ENCODE results near the gene ZNF48. TPM values are rescaled to one million over a fixed set of nuclear protein-coding genes. Genes with fewer than 3 reads are reported as not detected.

Gene ZNF48
- total RNA-seq, 1 experiment from 2014 or later, result 12.4 TPM

DNA sequence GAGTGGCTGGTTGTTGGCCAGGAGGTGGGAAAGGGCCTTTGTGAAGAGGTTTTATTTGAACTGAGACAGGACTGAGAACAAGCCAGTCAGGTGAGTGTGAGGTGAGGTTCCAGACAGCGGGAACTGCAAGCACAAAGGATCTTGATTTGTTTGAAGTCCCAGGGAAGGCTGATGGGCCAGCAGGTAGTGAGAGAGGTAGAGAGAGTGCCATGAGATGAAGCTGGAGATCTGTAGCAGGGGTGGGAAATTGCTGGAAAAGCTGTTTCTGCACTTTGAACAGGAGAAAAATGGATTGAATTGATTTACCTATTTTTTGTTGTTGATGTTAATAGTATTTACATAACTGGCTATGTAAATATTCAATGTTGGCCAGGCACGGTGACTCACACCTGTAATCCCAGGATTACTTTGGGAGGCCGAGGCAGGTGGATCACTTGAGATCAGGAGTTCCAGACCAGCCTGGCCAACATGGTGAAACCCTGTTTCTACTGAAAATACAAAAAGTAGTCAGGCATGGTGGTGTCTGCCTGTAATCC lies 42.4 kb downstream of the ZNF48 start:
- CTCF ChIA-PET, result interaction anchor here (0.6 to 0.7 kb wide), 2 partner anchors 9 to 191 kb away, joined by 3 read pairs; no protein-coding TSS in a partner anchor
- Mint-ChIP-seq H3K27ac (ENCODE audit: low read depth, unreplicated experiment) (no peak overlapping the region), H3K4me3 (ENCODE audit: unreplicated experiment) (no peak overlapping the region), H3K27me3 (ENCODE audit: insufficient read depth, unreplicated experiment) (no peaks in the 10 kb centered on the region), H3K4me1 (ENCODE audit: insufficient read depth, unreplicated experiment) (peaks cover 6% of the 10 kb centered on the region), H3K36me3 (ENCODE audit: insufficient read depth, unreplicated experiment) (peaks cover 10% of the 10 kb centered on the region), H3K9me3 (ENCODE audit: unreplicated experiment) (no peaks in the 10 kb centered on the region)
- POLR2A ChIA-PET, result interaction anchor here (0.5 kb wide), 1 partner anchor 376 kb away, joined by 7 read pairs; no protein-coding TSS in a partner anchor
- TF ChIP-seq, protein P1, sequence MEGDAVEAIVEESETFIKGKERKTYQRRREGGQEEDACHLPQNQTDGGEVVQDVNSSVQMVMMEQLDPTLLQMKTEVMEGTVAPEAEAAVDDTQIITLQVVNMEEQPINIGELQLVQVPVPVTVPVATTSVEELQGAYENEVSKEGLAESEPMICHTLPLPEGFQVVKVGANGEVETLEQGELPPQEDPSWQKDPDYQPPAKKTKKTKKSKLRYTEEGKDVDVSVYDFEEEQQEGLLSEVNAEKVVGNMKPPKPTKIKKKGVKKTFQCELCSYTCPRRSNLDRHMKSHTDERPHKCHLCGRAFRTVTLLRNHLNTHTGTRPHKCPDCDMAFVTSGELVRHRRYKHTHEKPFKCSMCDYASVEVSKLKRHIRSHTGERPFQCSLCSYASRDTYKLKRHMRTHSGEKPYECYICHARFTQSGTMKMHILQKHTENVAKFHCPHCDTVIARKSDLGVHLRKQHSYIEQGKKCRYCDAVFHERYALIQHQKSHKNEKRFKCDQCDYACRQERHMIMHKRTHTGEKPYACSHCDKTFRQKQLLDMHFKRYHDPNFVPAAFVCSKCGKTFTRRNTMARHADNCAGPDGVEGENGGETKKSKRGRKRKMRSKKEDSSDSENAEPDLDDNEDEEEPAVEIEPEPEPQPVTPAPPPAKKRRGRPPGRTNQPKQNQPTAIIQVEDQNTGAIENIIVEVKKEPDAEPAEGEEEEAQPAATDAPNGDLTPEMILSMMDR (IDR thresholded peaks at IDR 0.05; ENCODE audit: unreplicated experiment), result no peak
- no TSS peak for BruUV-seq (replicated peaks)
- intact Hi-C loops (cut with micrococcal nuclease), result no loop called here
- no peak for DNase-seq (ENCODE audit: unreplicated experiment)

DNA sequence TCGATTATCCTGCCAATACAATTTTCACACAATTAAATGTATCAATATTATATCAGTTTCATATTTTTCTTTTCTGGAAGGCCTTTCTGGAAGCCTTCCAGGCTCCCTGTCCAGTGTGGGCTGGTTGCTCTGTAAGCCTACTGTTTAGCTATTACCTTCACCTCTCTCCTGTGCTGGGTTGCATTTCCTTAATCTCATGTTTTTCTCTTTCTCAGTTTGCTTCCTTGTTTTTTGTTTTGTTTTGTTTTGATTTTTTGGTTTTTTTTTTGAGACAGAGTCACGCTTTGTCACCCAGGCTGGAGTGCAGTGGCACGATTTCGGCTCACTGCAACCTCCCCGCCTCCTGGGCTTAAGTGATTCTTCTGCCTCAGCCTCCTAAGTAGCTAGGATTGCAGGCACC lies 43.6 kb downstream of the ZNF48 start:
- BruUV-seq (replicated peaks), result no TSS peak
- no peak overlapping the region for H3K27ac Mint-ChIP-seq (ENCODE audit: low read depth, unreplicated experiment)
- peaks cover 11% of the 10 kb centered on the region for H3K4me1 Mint-ChIP-seq (ENCODE audit: insufficient read depth, unreplicated experiment)
- CTCF ChIA-PET, result no interaction called here
- TF ChIP-seq, protein P1 (IDR thresholded peaks at IDR 0.05; ENCODE audit: unreplicated experiment), result no peak
- POLR2A ChIA-PET, result interaction anchor here (0.9 to 1.0 kb wide), 2 partner anchors 10 to 88 kb away, joined by 3 to 4 read pairs; no protein-coding TSS in a partner anchor
- no peaks in the 10 kb centered on the region for H3K9me3 Mint-ChIP-seq (ENCODE audit: unreplicated experiment)
- H3K27me3 Mint-ChIP-seq (ENCODE audit: insufficient read depth, unreplicated experiment), result no peaks in the 10 kb centered on the region
- intact Hi-C loops (cut with micrococcal nuclease), result no loop called here
- DNase-seq (ENCODE audit: unreplicated experiment), result no peak
- no peak overlapping the region for H3K4me3 Mint-ChIP-seq (ENCODE audit: unreplicated experiment)
- H3K36me3 Mint-ChIP-seq (ENCODE audit: insufficient read depth, unreplicated experiment), result peaks cover 23% of the 10 kb centered on the region

DNA sequence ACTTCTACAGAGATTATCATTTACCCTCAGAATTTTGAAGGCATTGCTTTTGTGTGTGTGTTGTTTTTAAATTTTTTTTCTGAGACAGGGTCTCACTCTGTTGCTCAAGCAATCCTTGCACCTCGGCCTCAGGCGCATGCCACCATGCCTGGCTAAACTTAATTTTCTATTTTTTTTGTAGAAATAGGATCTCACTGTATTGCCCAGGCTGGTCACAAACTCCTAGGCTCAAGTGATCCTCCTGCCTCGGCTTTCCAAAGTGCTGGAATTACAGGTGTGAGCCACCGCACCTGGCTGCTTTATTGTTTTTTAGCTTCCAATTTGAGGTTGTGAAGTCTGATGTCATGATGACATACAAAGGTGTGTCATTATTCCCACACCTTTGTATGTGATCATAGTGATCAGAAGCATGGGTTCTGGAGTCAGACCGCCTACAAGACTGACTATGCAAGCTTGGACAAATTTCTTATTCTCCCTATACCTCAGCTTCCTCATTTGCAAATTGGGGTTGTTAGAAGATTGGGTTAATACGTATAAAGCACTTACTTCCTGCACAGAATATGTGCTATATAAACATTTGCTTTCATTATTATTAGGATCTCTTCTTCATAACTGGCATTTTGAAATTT lies 44.6 kb downstream of the ZNF48 start:
- ChIA-PET POLR2A (interaction anchor here (0.9 to 1.2 kb wide), 2 partner anchors 9 to 125 kb away, joined by 3 read pairs; no protein-coding TSS in a partner anchor), CTCF (interaction anchor here (0.6 to 1.7 kb wide), 5 partner anchors 10 to 112 kb away, joined by 3 to 5 read pairs (median 3); partner anchors contain the start of gene DCTPP1)
- intact Hi-C loops (cut with micrococcal nuclease), result no loop called here
- peaks cover 30% of the 10 kb centered on the region for H3K36me3 Mint-ChIP-seq (ENCODE audit: insufficient read depth, unreplicated experiment)
- TF ChIP-seq, protein P1 (IDR thresholded peaks at IDR 0.05; ENCODE audit: unreplicated experiment), result no peak
- BruUV-seq (replicated peaks), result no TSS peak
- DNase-seq (ENCODE audit: unreplicated experiment), result no peak
- H3K27me3 Mint-ChIP-seq (ENCODE audit: insufficient read depth, unreplicated experiment), result no peaks in the 10 kb centered on the region
- no peaks in the 10 kb centered on the region for H3K9me3 Mint-ChIP-seq (ENCODE audit: unreplicated experiment)
- no peak overlapping the region for H3K27ac Mint-ChIP-seq (ENCODE audit: low read depth, unreplicated experiment)
- H3K4me1 Mint-ChIP-seq (ENCODE audit: insufficient read depth, unreplicated experiment), result peaks cover 9% of the 10 kb centered on the region
- no peak overlapping the region for H3K4me3 Mint-ChIP-seq (ENCODE audit: unreplicated experiment)

DNA sequence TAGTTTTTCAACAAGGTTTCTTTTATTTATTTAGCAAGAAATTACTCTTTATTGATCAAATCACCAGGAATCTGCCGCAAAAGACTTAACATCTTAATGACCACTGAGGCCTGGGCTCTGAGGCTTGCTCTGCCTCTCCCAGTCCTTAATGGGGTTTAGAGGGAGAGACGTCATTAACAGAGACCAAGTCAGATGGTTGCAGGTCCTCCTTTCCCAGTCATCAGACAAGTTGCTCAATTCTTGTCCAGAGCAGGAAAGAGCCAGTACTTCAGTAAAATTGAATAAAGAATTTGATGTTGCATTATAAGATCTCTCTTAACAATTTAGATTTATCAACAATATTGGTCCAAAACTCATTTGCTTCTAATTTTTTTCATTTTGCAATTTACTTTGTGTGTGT lies 48.4 kb downstream of the ZNF48 start:
- no TSS peak for BruUV-seq (replicated peaks)

More for the DNA sequence above, 48.4 kb downstream of the ZNF48 start:
- Mint-ChIP-seq H3K4me1 (ENCODE audit: insufficient read depth, unreplicated experiment) (peaks cover 17% of the 10 kb centered on the region), H3K36me3 (ENCODE audit: insufficient read depth, unreplicated experiment) (peaks cover 42% of the 10 kb centered on the region), H3K4me3 (ENCODE audit: unreplicated experiment) (peak overlapping the region; percentile 80), H3K27ac (ENCODE audit: low read depth, unreplicated experiment) (no peak overlapping the region), H3K27me3 (ENCODE audit: insufficient read depth, unreplicated experiment) (no peaks in the 10 kb centered on the region), H3K9me3 (ENCODE audit: unreplicated experiment) (peaks cover 7% of the 10 kb centered on the region)
- DNase-seq (ENCODE audit: unreplicated experiment), result no peak
- TF ChIP-seq, protein P1 (IDR thresholded peaks at IDR 0.05; ENCODE audit: unreplicated experiment), result no peak
- intact Hi-C loops (cut with micrococcal nuclease), result no loop called here
- ChIA-PET CTCF (interaction anchor here (1.7 to 2.2 kb wide), 2 partner anchors 92 to 185 kb away, joined by 9 read pairs; partner anchors contain the start of gene ZNF747), POLR2A (interaction anchor here (0.6 to 3.9 kb wide), 4 partner anchors 14 to 91 kb away, joined by 3 to 18 read pairs (median 8); partner anchors contain the start of genes DCTPP1 and ZNF747)
